Measurements from ENCODE around the gene RPL22.

The RPL22 gene

DNA sequence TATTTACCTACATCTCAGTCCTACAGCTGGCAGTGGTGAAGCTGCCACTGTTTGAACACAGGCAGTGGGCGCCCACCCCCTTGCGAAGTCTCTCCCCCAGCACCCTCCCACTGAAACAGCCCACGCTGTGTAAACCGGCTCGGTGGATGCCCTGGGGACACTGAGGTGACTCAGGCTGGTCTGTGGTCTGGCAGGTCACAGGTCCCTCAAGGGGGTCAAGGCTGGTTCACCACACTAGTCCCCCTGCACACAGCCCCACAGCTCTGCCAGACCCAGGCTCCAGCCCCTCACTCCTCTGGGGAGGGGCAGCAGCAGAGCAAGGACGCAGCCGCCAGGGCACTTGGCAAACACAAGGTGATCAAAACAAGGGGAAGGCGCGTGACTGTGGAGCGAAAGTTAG lies 26.8 kb downstream of the RPL22 start:
- H3K4me3 ChIP-seq (ENCODE audit: low read length in 2 of 2) = no peak overlapping the region
- peaks cover 6 to 30% of the 10 kb centered on the region in 2 donors for H3K27me3 ChIP-seq (ENCODE audit: control insufficient read depth in 2 of 2, insufficient read depth in 2 of 2, low read length in 2 of 2)
- H3K27ac ChIP-seq (ENCODE audit: low read depth in 2 of 2, low read length in 2 of 2) = no peak overlapping the region
- H3K9ac ChIP-seq (ENCODE audit: low read depth in 1 of 2, low read length in 2 of 2) = no peak overlapping the region
- no peaks in the 10 kb centered on the region for H3K36me3 ChIP-seq (ENCODE audit: control insufficient read depth in 2 of 2, insufficient read depth in 2 of 2, low read length in 2 of 2)
- H3K4me1 ChIP-seq (ENCODE audit: control insufficient read depth in 2 of 2, insufficient read depth in 2 of 2, low read length in 2 of 2) = no peaks in the 10 kb centered on the region
- no peaks in the 10 kb centered on the region for H3K9me3 ChIP-seq (ENCODE audit: control insufficient read depth in 2 of 2, low read length in 2 of 2)

DNA sequence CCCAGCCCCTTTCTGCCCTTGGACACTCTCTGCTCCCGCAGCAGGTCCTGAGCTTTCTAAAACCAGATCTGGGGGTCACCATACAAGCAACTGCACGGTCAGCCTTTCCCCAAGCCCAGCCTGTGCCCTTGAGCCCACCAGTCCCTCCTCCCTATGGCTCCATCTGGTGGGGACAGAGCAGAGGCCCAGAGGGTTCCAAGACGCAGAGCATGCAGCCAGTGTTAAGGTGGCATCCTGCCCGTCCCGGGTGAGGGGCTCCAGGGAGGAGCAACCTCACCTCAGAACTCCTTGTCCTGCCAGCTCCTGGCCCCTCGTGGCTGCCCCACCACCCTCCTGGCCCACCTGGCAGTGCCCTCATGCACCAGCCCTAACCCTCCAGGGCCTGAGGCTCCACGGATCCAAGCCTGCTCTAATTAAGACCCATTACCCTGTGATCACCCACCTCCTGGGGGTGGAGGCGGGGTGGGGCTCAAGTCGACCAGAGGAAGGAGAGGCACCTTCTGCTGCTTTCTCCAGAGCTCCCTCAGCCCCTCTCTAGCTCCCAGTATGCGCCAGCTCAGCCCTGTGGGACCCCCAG lies 27.8 kb downstream of the RPL22 start:
- H3K27me3 ChIP-seq (ENCODE audit: control insufficient read depth in 2 of 2, insufficient read depth in 2 of 2, low read length in 2 of 2) = peaks cover 2 to 21% of the 10 kb centered on the region in 2 donors
- no peaks in the 10 kb centered on the region for H3K9me3 ChIP-seq (ENCODE audit: control insufficient read depth in 2 of 2, low read length in 2 of 2)
- H3K4me1 ChIP-seq (ENCODE audit: control insufficient read depth in 2 of 2, insufficient read depth in 2 of 2, low read length in 2 of 2) = no peaks in the 10 kb centered on the region
- no peak overlapping the region for H3K9ac ChIP-seq (ENCODE audit: low read depth in 1 of 2, low read length in 2 of 2)
- no peak overlapping the region for H3K27ac ChIP-seq (ENCODE audit: low read depth in 2 of 2, low read length in 2 of 2)
- H3K36me3 ChIP-seq (ENCODE audit: control insufficient read depth in 2 of 2, insufficient read depth in 2 of 2, low read length in 2 of 2) = no peaks in the 10 kb centered on the region
- H3K4me3 ChIP-seq (ENCODE audit: low read length in 2 of 2) = no peak overlapping the region

DNA sequence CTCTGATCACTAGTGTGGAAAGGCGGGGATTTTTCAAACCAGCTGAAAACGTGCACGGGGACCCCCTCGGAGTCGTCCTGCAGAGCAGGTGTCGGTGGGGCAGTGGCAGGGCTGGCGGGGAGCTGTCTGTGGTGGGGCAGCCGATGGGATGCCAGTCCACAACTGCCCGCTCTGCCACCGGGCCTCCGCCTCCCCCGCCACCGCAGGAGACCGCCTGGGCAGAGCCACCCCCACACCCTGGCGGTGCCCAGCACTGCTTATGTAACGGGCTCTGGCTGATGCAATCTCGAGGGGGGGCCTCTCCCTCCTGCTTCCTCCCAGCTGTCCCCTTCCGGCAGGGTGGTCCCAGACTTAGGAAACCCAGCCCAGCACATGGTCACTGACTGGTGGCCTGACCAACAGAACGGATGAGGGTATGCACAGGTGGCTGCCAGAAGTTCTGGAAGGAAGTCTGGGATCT lies 28.6 kb downstream of the RPL22 start:
- peaks cover 2 to 16% of the 10 kb centered on the region in 2 donors for H3K27me3 ChIP-seq (ENCODE audit: control insufficient read depth in 2 of 2, insufficient read depth in 2 of 2, low read length in 2 of 2)
- no peaks in the 10 kb centered on the region for H3K36me3 ChIP-seq (ENCODE audit: control insufficient read depth in 2 of 2, insufficient read depth in 2 of 2, low read length in 2 of 2)
- no peak overlapping the region for H3K9ac ChIP-seq (ENCODE audit: low read depth in 1 of 2, low read length in 2 of 2)
- no peak overlapping the region for H3K4me3 ChIP-seq (ENCODE audit: low read length in 2 of 2)
- no peaks in the 10 kb centered on the region for H3K9me3 ChIP-seq (ENCODE audit: control insufficient read depth in 2 of 2, low read length in 2 of 2)
- H3K27ac ChIP-seq (ENCODE audit: low read depth in 2 of 2, low read length in 2 of 2) = no peak overlapping the region
- H3K4me1 ChIP-seq (ENCODE audit: control insufficient read depth in 2 of 2, insufficient read depth in 2 of 2, low read length in 2 of 2) = no peaks in the 10 kb centered on the region

DNA sequence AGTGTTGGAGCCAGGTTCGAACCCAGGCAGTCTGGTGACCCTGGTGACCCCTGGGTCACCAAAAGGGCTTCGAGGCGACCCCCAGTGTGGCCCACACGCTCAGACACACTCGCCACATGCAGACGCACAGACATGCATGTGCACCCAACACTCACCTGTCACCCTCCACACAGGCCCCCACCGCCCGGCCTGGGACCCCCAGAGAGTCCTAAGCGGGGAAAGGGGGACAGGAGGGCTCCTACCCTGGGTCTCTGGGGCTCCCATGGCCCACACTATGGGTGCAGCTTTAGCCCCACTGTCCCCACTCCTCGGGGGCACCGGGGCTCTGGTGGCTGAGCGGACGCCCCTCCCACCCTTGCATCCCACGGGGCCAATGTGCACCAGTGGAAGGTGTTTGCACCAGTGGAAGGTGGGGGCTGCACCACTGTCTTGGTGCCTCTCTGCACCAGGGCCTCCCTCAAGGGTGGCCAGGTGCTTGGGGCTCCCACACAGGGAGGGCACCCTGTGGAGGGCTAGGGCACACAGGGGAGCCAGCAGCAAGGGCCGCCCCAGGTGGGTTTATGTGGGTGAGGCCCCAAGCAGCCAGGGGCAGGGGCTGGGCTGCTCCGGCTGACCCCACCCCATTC lies 29.2 kb downstream of the RPL22 start:
- H3K9ac ChIP-seq (ENCODE audit: low read depth in 1 of 2, low read length in 2 of 2) = no peak overlapping the region
- no peaks in the 10 kb centered on the region for H3K9me3 ChIP-seq (ENCODE audit: control insufficient read depth in 2 of 2, low read length in 2 of 2)
- H3K27ac ChIP-seq (ENCODE audit: low read depth in 2 of 2, low read length in 2 of 2) = no peak overlapping the region
- H3K4me1 ChIP-seq (ENCODE audit: control insufficient read depth in 2 of 2, insufficient read depth in 2 of 2, low read length in 2 of 2) = no peaks in the 10 kb centered on the region
- peaks cover 2 to 16% of the 10 kb centered on the region in 2 donors for H3K27me3 ChIP-seq (ENCODE audit: control insufficient read depth in 2 of 2, insufficient read depth in 2 of 2, low read length in 2 of 2)
- H3K36me3 ChIP-seq (ENCODE audit: control insufficient read depth in 2 of 2, insufficient read depth in 2 of 2, low read length in 2 of 2) = no peaks in the 10 kb centered on the region
- H3K4me3 ChIP-seq (ENCODE audit: low read length in 2 of 2) = no peak overlapping the region

DNA sequence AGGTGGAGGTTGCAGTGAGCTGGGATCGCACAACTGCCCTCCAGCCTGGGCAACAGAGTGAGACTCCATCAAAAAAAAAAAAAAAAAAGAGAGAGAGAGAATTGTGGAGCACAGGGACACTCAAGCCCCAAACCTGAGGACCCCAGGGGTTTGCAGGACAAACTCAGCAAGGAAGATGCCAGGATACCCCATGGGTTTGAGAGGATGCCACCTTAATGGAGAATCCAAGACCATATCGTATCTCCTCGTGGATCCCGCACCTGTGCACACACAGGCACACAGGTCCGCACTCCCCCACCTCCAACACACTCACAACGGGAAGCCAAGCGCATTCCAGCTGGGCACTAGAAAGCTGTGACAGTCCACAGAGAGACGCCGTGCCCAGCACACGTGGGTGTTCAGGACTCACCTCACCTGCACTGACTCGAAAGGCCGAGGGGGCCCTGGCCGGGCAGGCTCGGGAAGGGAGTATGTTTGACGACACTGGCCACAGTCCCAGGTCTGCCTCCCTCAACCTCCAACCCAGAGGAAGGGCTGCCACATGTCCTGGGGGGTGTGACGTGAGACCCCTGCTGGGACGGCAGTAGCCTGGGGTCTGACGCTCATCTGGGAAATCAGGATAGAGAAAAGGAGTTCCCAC lies 30.3 kb downstream of the RPL22 start:
- Histone ChIP-seq H3K36me3 (ENCODE audit: control insufficient read depth in 2 of 2, insufficient read depth in 2 of 2, low read length in 2 of 2) (no peaks in the 10 kb centered on the region), H3K4me1 (ENCODE audit: control insufficient read depth in 2 of 2, insufficient read depth in 2 of 2, low read length in 2 of 2) (no peaks in the 10 kb centered on the region), H3K9ac (ENCODE audit: low read depth in 1 of 2, low read length in 2 of 2) (no peak overlapping the region), H3K9me3 (ENCODE audit: control insufficient read depth in 2 of 2, low read length in 2 of 2) (no peaks in the 10 kb centered on the region), H3K4me3 (ENCODE audit: low read length in 2 of 2) (no peak overlapping the region), H3K27me3 (ENCODE audit: control insufficient read depth in 2 of 2, insufficient read depth in 2 of 2, low read length in 2 of 2) (peaks cover 2 to 11% of the 10 kb centered on the region in 2 donors), H3K27ac (ENCODE audit: low read depth in 2 of 2, low read length in 2 of 2) (no peak overlapping the region)

DNA sequence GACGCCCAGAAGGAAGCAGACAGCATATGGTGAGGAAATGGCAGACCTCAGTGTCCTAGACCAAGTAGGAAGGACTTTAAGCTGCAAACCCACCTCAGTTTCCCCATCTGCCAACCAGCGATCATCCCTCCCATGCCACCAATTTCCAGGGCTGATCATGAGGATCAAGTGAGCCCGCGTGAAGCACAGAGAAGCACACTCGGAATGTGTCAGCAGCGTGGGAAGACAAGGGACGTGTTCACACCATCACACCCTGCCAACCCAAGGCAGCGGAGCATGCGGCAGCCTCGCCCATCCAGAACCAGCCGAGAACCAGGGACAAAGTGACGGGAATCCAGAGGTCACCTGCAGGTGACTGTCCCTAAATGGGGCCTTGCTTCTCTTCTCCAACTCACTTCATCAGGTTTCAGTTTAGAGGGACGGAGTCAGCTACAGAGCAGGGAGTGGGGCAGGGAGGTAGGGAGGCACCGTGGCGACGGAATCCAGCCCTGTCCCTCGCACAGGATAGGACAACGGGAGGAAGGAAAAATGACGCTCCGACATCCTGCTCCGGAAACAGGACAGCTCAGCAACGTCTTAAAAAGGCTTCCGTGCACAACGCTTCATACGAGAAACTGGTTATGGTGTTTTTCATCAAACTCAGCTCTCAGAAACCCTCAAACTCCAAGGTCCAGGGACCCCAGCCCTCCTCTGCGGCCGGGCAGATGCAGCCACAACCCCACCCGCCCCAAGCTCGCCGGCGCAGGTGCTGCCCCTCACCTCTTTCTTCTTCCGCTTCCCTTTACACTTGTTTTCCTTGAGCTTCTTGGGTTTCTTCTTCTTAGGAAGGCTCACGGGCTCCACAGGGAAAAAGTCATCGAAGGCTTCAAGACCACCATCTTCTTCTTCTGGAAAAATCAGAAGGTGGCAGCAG lies 31.7 kb downstream of the RPL22 start:
- H3K27ac ChIP-seq (ENCODE audit: low read depth in 2 of 2, low read length in 2 of 2) = no peak overlapping the region
- H3K27me3 ChIP-seq (ENCODE audit: control insufficient read depth in 2 of 2, insufficient read depth in 2 of 2, low read length in 2 of 2) = peaks cover 2 to 9% of the 10 kb centered on the region in 2 donors
- no peak overlapping the region for H3K4me3 ChIP-seq (ENCODE audit: low read length in 2 of 2)
- H3K9ac ChIP-seq (ENCODE audit: low read depth in 1 of 2, low read length in 2 of 2) = no peak overlapping the region
- H3K36me3 ChIP-seq (ENCODE audit: control insufficient read depth in 2 of 2, insufficient read depth in 2 of 2, low read length in 2 of 2) = no peaks in the 10 kb centered on the region
- no peaks in the 10 kb centered on the region for H3K4me1 ChIP-seq (ENCODE audit: control insufficient read depth in 2 of 2, insufficient read depth in 2 of 2, low read length in 2 of 2)
- H3K9me3 ChIP-seq (ENCODE audit: control insufficient read depth in 2 of 2, low read length in 2 of 2) = no peaks in the 10 kb centered on the region

DNA sequence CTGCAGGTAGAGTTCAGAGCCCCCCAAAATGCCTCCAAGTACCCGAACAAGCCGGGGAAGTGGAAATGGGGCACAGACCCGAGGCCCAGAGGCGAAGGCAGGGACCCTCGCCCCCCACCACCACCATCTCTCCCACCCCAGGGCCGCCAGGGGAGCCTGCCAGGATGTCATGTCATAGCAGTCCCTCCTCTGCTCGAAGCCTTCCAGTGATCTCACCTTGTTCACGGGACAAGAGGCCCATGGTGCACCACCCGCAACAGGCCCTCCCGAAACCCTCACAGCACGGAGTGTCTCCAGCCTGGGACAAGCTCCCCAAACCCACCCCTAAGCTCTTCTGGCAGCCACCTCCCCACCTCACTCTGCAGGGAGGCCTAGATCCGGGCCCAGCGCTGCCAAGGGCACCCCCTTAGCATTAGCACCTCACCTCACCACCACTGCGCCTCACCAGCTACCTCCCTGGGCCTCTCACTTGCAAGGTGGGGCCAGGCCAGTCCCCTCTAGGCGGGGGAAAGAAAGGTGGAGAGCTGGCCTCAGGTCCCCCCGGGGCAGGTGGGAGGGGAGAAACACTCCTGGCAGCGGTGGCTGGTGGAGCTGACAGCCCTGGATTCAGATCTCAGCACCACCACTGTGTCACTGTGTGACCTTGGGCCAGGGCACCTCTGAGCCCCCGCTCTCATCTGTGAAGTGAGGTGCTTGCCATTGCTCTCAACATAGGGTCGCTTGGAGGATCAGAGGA lies 32.6 kb downstream of the RPL22 start:
- no peak overlapping the region for H3K27ac ChIP-seq (ENCODE audit: low read depth in 2 of 2, low read length in 2 of 2)
- no peak overlapping the region for H3K9ac ChIP-seq (ENCODE audit: low read depth in 1 of 2, low read length in 2 of 2)
- H3K9me3 ChIP-seq (ENCODE audit: control insufficient read depth in 2 of 2, low read length in 2 of 2) = no peaks in the 10 kb centered on the region
- no peaks in the 10 kb centered on the region for H3K36me3 ChIP-seq (ENCODE audit: control insufficient read depth in 2 of 2, insufficient read depth in 2 of 2, low read length in 2 of 2)
- no peaks in the 10 kb centered on the region for H3K4me1 ChIP-seq (ENCODE audit: control insufficient read depth in 2 of 2, insufficient read depth in 2 of 2, low read length in 2 of 2)
- peaks cover 2 to 8% of the 10 kb centered on the region in 2 donors for H3K27me3 ChIP-seq (ENCODE audit: control insufficient read depth in 2 of 2, insufficient read depth in 2 of 2, low read length in 2 of 2)
- no peak overlapping the region for H3K4me3 ChIP-seq (ENCODE audit: low read length in 2 of 2)

DNA sequence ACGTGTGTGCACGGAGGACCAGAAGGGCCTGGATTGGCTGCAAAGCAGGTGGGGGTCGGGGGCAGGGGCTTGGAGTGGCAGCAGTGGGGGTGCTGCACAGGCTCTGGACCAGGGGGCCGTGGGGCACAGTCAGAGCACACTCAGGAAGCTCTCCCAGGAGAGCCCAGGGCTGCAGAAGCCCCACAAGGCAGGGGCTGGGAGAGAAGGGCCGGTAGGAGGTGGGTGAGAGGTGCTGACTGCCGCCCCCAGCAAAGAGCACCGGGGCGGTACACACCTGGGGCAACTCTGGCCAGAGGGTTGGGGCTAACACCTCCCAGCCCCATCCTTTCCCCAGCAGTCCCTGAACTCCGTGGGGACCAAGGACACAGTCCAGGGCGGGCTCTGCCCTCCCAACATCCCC lies 33.2 kb downstream of the RPL22 start:
- no peak overlapping the region for H3K27ac ChIP-seq (ENCODE audit: low read depth in 2 of 2, low read length in 2 of 2)
- H3K27me3 ChIP-seq (ENCODE audit: control insufficient read depth in 2 of 2, insufficient read depth in 2 of 2, low read length in 2 of 2) = peaks cover 2 to 8% of the 10 kb centered on the region in 2 donors
- no peak overlapping the region for H3K9ac ChIP-seq (ENCODE audit: low read depth in 1 of 2, low read length in 2 of 2)

DNA sequence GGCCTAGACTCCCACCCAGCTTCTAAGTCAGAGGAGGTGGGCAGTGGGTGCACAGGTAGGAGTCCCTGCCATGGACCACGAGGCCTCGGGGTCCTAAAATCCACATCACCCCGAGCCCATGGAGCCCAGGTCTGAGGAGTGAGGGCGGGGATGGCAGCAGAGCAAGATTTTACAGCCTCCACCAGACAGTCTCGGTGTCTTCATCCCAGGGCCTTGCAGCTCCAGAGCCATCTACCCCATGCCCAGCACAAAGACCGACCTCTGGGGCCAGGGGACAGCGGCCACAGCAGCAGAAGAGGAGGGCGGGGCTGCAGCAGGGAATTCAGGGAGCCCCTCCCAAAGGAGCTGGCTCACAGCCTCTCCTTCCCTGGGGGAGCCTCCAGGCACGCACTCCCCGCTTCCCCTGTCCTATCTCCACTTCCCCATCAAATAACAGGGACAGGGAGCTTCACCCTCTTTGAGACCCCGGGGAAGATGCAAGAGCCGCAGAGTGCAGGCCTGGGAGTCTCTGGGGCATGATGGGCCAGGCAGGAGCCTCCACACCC lies 33.9 kb downstream of the RPL22 start:
- Histone ChIP-seq H3K4me3 (ENCODE audit: low read length in 2 of 2) (no peak overlapping the region), H3K27ac (ENCODE audit: low read depth in 2 of 2, low read length in 2 of 2) (no peak overlapping the region), H3K9ac (ENCODE audit: low read depth in 1 of 2, low read length in 2 of 2) (no peak overlapping the region)

More for the DNA sequence above, 33.2 kb downstream of the RPL22 start:
- Histone ChIP-seq H3K36me3 (ENCODE audit: control insufficient read depth in 2 of 2, insufficient read depth in 2 of 2, low read length in 2 of 2) (no peaks in the 10 kb centered on the region), H3K4me1 (ENCODE audit: control insufficient read depth in 2 of 2, insufficient read depth in 2 of 2, low read length in 2 of 2) (no peaks in the 10 kb centered on the region), H3K9me3 (ENCODE audit: control insufficient read depth in 2 of 2, low read length in 2 of 2) (no peaks in the 10 kb centered on the region), H3K4me3 (ENCODE audit: low read length in 2 of 2) (no peak overlapping the region)

More for the DNA sequence above, 33.9 kb downstream of the RPL22 start:
- no peaks in the 10 kb centered on the region for H3K4me1 ChIP-seq (ENCODE audit: control insufficient read depth in 2 of 2, insufficient read depth in 2 of 2, low read length in 2 of 2)
- peaks cover 0 to 1% of the 10 kb centered on the region in 2 donors for H3K27me3 ChIP-seq (ENCODE audit: control insufficient read depth in 2 of 2, insufficient read depth in 2 of 2, low read length in 2 of 2)
- H3K36me3 ChIP-seq (ENCODE audit: control insufficient read depth in 2 of 2, insufficient read depth in 2 of 2, low read length in 2 of 2) = no peaks in the 10 kb centered on the region
- H3K9me3 ChIP-seq (ENCODE audit: control insufficient read depth in 2 of 2, low read length in 2 of 2) = no peaks in the 10 kb centered on the region

All from mucosa of rectum (tissue), 2 donors.